CD4-positive, alpha-beta T cell treated with Interleukin-4 for 4 hours (primary cell): Measurements from ENCODE around the gene GZMM.

Source experiments
- DNase-seq: peaks from one replicate; pipeline ENCODE4 v3.0.0-alpha.2; 2020

GZMM gene

GRCh38 chr19:512547-513365, 31.1 kb upstream of the GZMM start:
- DNase-seq, result no peak

- DNase-seq, result no peak
Measured at GRCh38 chr19:513368-514165, 30.3 kb upstream of the GZMM start.

GRCh38 chr19:514166-514663, 29.6 kb upstream of the GZMM start:
- no peak for DNase-seq

- no peak for DNase-seq
Measured at GRCh38 chr19:517721-518597, 25.9 kb upstream of the GZMM start.

- DNase-seq, result peak; percentile 43
Measured at GRCh38 chr19:518598-519231, 25.1 kb upstream of the GZMM start.

GRCh38 chr19:519449-519865, 24.4 kb upstream of the GZMM start:
- no peak for DNase-seq

- no peak for DNase-seq
Measured at GRCh38 chr19:522726-523125, 21.1 kb upstream of the GZMM start.

- DNase-seq, result no peak
Measured at GRCh38 chr19:524062-524674, 19.7 kb upstream of the GZMM start.

GRCh38 chr19:525029-525428, 18.8 kb upstream of the GZMM start:
- DNase-seq, result no peak

- DNase-seq, result no peak
Measured at GRCh38 chr19:525857-526419, 17.9 kb upstream of the GZMM start.

- DNase-seq, result no peak
Measured at GRCh38 chr19:530134-531008, 13.5 kb upstream of the GZMM start.

- peak; percentile 77 for DNase-seq
Measured at GRCh38 chr19:531009-531752, 12.7 kb upstream of the GZMM start.

GRCh38 chr19:531753-532560, 11.9 kb upstream of the GZMM start, which contains the start of gene CDC34:
CDC34 (plus strand) TSS chr19:531760; CDS start chr19:531932, 172 bp downstream.
- DNase-seq, result no peak

GRCh38 chr19:532561-533363, 11.1 kb upstream of the GZMM start:
- DNase-seq, result peak; percentile 44

- no peak for DNase-seq
Measured at GRCh38 chr19:533364-534058, 10.3 kb upstream of the GZMM start.

GRCh38 chr19:534088-534487, 9.8 kb upstream of the GZMM start:
- no peak for DNase-seq
